ENCODE data around the gene XPC.
"Not testable (repeated sequence)": the region's sequence is repeated elsewhere in the genome, so short reads cannot be mapped to it uniquely, and the experiment has no call there.

XPC gene

GRCh38 chr3:14133188-14133800, 45.1 kb downstream of the XPC start:
- no peak for DNase-seq (ENCODE audit: low read depth, low spot score)

DNA sequence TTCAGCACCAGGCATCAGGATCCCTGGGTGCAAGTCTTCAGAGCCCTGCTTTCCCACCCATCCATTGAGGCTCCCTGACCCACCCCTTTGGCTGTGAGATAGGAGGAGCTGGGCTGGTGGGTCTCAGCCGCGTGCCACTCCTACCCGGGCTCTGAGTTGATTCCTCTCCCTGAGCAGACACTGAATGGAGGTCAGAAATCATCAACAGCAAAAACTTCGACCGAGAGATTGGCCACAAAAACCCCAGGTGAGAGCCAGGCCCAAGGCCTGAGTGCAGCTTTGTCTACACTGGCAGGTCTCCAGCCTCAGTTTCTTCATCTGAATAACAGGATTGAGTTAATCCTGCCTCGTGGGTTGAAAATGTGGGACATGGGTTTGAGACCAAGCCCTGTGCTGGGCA, 45.7 kb downstream of the XPC start:
- DNase-seq (ENCODE audit: low read depth, low spot score), result no peak

DNA sequence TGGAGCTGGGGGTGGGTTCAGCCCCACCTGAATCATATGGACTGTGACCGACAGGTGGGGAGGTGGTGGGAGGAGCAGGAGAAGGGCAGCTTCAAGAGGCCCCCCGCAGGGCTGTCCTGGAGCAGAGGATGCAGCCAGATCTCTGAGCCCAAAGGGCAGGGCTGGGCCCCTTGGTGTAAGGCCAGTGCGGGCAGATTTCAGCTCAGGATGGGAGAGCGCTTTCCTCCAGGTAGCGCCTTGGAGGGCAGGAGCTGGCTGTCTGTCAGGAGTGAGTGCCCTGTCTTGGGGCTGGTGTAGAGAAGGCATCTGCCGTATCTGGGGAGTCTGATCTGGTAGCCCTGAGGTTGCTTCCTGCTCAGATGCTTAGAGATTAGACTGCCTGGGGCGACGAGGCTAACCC, 46.3 kb downstream of the XPC start:
- no peak for DNase-seq (ENCODE audit: low read depth, low spot score)

- DNase-seq (ENCODE audit: low read depth, low spot score), result no peak
Observed at GRCh38 chr3:14131134-14131533, 47.3 kb downstream of the XPC start.

- no peak for DNase-seq (ENCODE audit: low read depth, low spot score)
Observed at GRCh38 chr3:14130707-14131106, 47.7 kb downstream of the XPC start.

- DNase-seq (ENCODE audit: low read depth, low spot score), result no peak
Observed at GRCh38 chr3:14130230-14130629, 48.2 kb downstream of the XPC start.

GRCh38 chr3:14129296-14129695, 49.1 kb downstream of the XPC start:
- DNase-seq (ENCODE audit: low read depth, low spot score), result no peak

DNA sequence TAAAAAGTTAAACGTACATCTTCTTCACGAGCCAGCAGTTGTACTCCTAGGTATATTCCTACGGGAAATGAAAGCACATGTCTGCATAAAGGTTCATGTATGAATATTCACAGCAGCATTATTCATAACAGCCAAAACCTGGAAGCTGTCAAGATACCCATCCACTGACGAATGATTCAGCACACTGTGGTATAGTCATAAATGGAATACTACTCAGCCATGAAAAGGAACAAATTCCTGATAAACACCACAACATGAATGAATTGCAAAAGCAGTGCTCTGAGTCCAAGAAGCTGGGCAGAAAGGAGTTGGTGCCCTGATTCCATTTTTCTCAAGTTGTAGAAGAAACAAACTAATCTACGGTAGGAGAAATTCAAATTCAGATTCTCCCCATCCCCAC, 49.7 kb downstream of the XPC start:
- no peak for DNase-seq (ENCODE audit: low read depth, low spot score)

- DNase-seq (ENCODE audit: low read depth, low spot score), result no peak
Observed at GRCh38 chr3:14127516-14128161, 50.8 kb downstream of the XPC start.

GRCh38 chr3:14126887-14127505, 51.4 kb downstream of the XPC start:
- DNase-seq (ENCODE audit: low read depth, low spot score), result no peak

- no peak for DNase-seq (ENCODE audit: low read depth, low spot score)
Observed at GRCh38 chr3:14126017-14126886, 52.1 kb downstream of the XPC start.

- DNase-seq (ENCODE audit: low read depth, low spot score), result peak; percentile 69
Observed at GRCh38 chr3:14125193-14126016, 53.0 kb downstream of the XPC start.

GRCh38 chr3:14124615-14125192, 53.7 kb downstream of the XPC start, which contains the start of the genes CHCHD4 and TMEM43:
TSS of gene CHCHD4 (minus strand) at chr3:14124870. CDS start at chr3:14124676, 194 bp downstream.
TSS of gene TMEM43 (plus strand) at chr3:14125052. CDS start at chr3:14125194, 142 bp downstream.
- DNase-seq (ENCODE audit: low read depth, low spot score), result peak; percentile 98

- no peak for DNase-seq (ENCODE audit: low read depth, low spot score)
Observed at GRCh38 chr3:14124223-14124614, 54.2 kb downstream of the XPC start.

- DNase-seq (ENCODE audit: low read depth, low spot score), result no peak
Observed at GRCh38 chr3:14123308-14124222, 54.8 kb downstream of the XPC start.

- no peak for DNase-seq (ENCODE audit: low read depth, low spot score)
Observed at GRCh38 chr3:14122301-14122700, 56.1 kb downstream of the XPC start.

- DNase-seq (ENCODE audit: low read depth, low spot score), result no peak
Observed at GRCh38 chr3:14121859-14122258, 56.5 kb downstream of the XPC start.

- not testable (repeated sequence) for DNase-seq (ENCODE audit: low read depth, low spot score)
Observed at GRCh38 chr3:14120921-14121448, 57.4 kb downstream of the XPC start.

GRCh38 chr3:14120111-14120920, 58.1 kb downstream of the XPC start:
- DNase-seq (ENCODE audit: low read depth, low spot score), result no peak
